H9 (cell line): ENCODE results near the gene ACAD9. TPM values are rescaled to one million over a fixed set of nuclear protein-coding genes. Genes with fewer than 3 reads are reported as not detected.

Source experiments
- DNase-seq: peaks from one replicate; pipeline ENCODE4 v3.0.0-alpha.2; 2017
- H2AFZ ChIP-seq: one replicate; pipeline ENCODE4 v1.6.1; 2013; ENCODE audit warnings: mild to moderate bottlenecking, low read length, control low read depth, moderate library complexity
- H2AK5ac ChIP-seq: 2 replicates; pipeline ENCODE4 v1.6.1; 2013; ENCODE audit warnings: low read length, control low read depth, mixed read lengths; ENCODE audit not compliant: insufficient read length
- H2BK120ac ChIP-seq: one replicate; pipeline ENCODE4 v1.6.1; 2013; ENCODE audit warnings: low read depth, mild to moderate bottlenecking, low read length, control low read depth, inconsistent platforms; ENCODE audit not compliant: poor library complexity, severe bottlenecking
- H2BK12ac ChIP-seq: 2 replicates; pipeline ENCODE4 v1.6.1; 2013; ENCODE audit warnings: low read length, control low read depth, mixed read lengths, low read depth; ENCODE audit not compliant: insufficient read length
- H2BK15ac ChIP-seq: 2 replicates; pipeline ENCODE4 v1.6.1; 2013; ENCODE audit warnings: low read depth, low read length, control low read depth
- H2BK20ac ChIP-seq: one replicate; pipeline ENCODE4 v1.6.1; 2013; ENCODE audit warnings: low read depth, mild to moderate bottlenecking, low read length, control low read depth, inconsistent platforms; ENCODE audit not compliant: poor library complexity, severe bottlenecking
- H2BK5ac ChIP-seq: 2 replicates; pipeline ENCODE4 v1.6.1; 2013; ENCODE audit warnings: low read length, control low read depth, mixed read lengths; ENCODE audit not compliant: insufficient read length
- H3K14ac ChIP-seq: 2 replicates; pipeline ENCODE4 v1.6.1; 2013; ENCODE audit warnings: low read length, control low read depth; ENCODE audit not compliant: insufficient read depth
- H3K18ac ChIP-seq: 2 replicates; pipeline ENCODE4 v1.6.1; 2013; ENCODE audit warnings: low read depth, mild to moderate bottlenecking, mixed read lengths, low read length, control low read depth; ENCODE audit not compliant: insufficient read length
- H3K23ac ChIP-seq: 2 replicates; pipeline ENCODE4 v1.6.1; 2013; ENCODE audit warnings: low read length, control low read depth, mixed read lengths, low read depth; ENCODE audit not compliant: insufficient read length
- H3K23me2 ChIP-seq: 2 replicates; pipeline ENCODE4 v1.6.1; 2013; ENCODE audit warnings: low read depth, mild to moderate bottlenecking, mixed read lengths, low read length, control low read depth; ENCODE audit not compliant: insufficient read length, poor library complexity, severe bottlenecking
- H3K27ac ChIP-seq: 2 replicates; pipeline ENCODE4 v1.5.1; 2013; ENCODE audit warnings: low read length, control low read depth, mixed read lengths, low read depth; ENCODE audit not compliant: insufficient read length
- H3K27me3 ChIP-seq: 2 replicates; pipeline ENCODE4 v1.6.1; 2013; ENCODE audit warnings: low read length, control low read depth, inconsistent platforms; ENCODE audit not compliant: insufficient read depth
- H3K4ac ChIP-seq: 2 replicates; pipeline ENCODE4 v1.6.1; 2013; ENCODE audit warnings: low read depth, mild to moderate bottlenecking, control low read depth, inconsistent platforms, low read length, moderate library complexity
- H3K4me1 ChIP-seq: 2 replicates; pipeline ENCODE4 v1.6.1; 2013; ENCODE audit warnings: low read length, control low read depth, inconsistent platforms; ENCODE audit not compliant: insufficient read depth
- H3K4me2 ChIP-seq: 2 replicates; pipeline ENCODE4 v1.6.1; 2013; ENCODE audit warnings: low read length, control low read depth, mixed read lengths; ENCODE audit not compliant: insufficient read length, insufficient read depth
- H3K56ac ChIP-seq: 2 replicates; pipeline ENCODE4 v1.6.1; 2013; ENCODE audit warnings: low read depth, mild to moderate bottlenecking, mixed read lengths, low read length, control low read depth; ENCODE audit not compliant: insufficient read length
- H3K79me1 ChIP-seq: 2 replicates; pipeline ENCODE4 v1.6.1; 2013; ENCODE audit warnings: low read depth, mild to moderate bottlenecking, moderate library complexity, low read length, control low read depth, inconsistent platforms; ENCODE audit not compliant: insufficient read depth, poor library complexity, severe bottlenecking
- H3K79me2 ChIP-seq: 2 replicates; pipeline ENCODE4 v1.6.1; 2013; ENCODE audit warnings: low read length, control low read depth, inconsistent platforms; ENCODE audit not compliant: insufficient read depth
- H3K9ac ChIP-seq: 2 replicates; pipeline ENCODE4 v1.6.1; 2013; ENCODE audit warnings: low read length, control low read depth, mixed read lengths; ENCODE audit not compliant: insufficient read length; ENCODE audit errors: extremely low read depth
- H3K9me3 ChIP-seq: one replicate; pipeline ENCODE4 v1.6.1; 2013; ENCODE audit warnings: low read depth, low read length, inconsistent platforms; ENCODE audit not compliant: control insufficient read depth
- H3T11ph ChIP-seq: one replicate; pipeline ENCODE4 v1.6.1; 2013; ENCODE audit warnings: mild to moderate bottlenecking, low read length, control low read depth, inconsistent platforms
- H4K20me1 ChIP-seq: one replicate; pipeline ENCODE4 v1.6.1; 2013; ENCODE audit not compliant: control insufficient read depth, insufficient read length, insufficient read depth
- H4K5ac ChIP-seq: 2 replicates; pipeline ENCODE4 v1.6.1; 2013; ENCODE audit warnings: low read depth, mild to moderate bottlenecking, mixed read lengths, low read length, control low read depth; ENCODE audit not compliant: insufficient read length
- H4K8ac ChIP-seq: replicated peaks from 2 replicates; pipeline ENCODE4 v1.6.1; 2013; ENCODE audit warnings: low read length, control low read depth, mixed read lengths, low read depth; ENCODE audit not compliant: insufficient read length
- H4K91ac ChIP-seq: 2 replicates; pipeline ENCODE4 v1.6.1; 2013; ENCODE audit warnings: low read depth, mild to moderate bottlenecking, moderate library complexity, mixed read lengths, low read length, control low read depth; ENCODE audit not compliant: insufficient read length
- H3K27ac Mint-ChIP-seq, 3 experiments: 2 replicates in 2 of 3; 3 replicates in 1 of 3; pipeline ENCODE4 v1.8.0; 2020 to 2021; ENCODE audit warnings: mixed read lengths in 3 of 3, mild to moderate bottlenecking in 1 of 3, moderate library complexity in 1 of 3
- H3K27me3 Mint-ChIP-seq: 2 replicates; pipeline ENCODE4 v1.8.0; 2021; ENCODE audit warnings: low read depth, mild to moderate bottlenecking, moderate library complexity, mixed read lengths
- H3K36me3 Mint-ChIP-seq, 3 experiments: 2 replicates in 2 of 3; 3 replicates in 1 of 3; pipeline ENCODE4 v1.8.0; 2020 to 2021; ENCODE audit warnings: low read depth in 3 of 3, mixed read lengths in 3 of 3; ENCODE audit not compliant: insufficient read depth in 1 of 3
- H3K4me1 Mint-ChIP-seq, 2 experiments: 2 replicates each; pipeline ENCODE4 v1.8.0; 2020; ENCODE audit warnings: mixed read lengths in 2 of 2
- H3K4me3 Mint-ChIP-seq, 2 experiments: 2 replicates in 1 of 2; 3 replicates in 1 of 2; pipeline ENCODE4 v1.8.0; 2020 to 2021; ENCODE audit warnings: mild to moderate bottlenecking in 2 of 2, mixed read lengths in 2 of 2, moderate library complexity in 1 of 2
- H3K9me3 Mint-ChIP-seq, 2 experiments: 2 replicates in 1 of 2; 3 replicates in 1 of 2; pipeline ENCODE4 v1.8.0; 2020; ENCODE audit warnings: mild to moderate bottlenecking in 2 of 2, mixed read lengths in 2 of 2, moderate library complexity in 1 of 2
- CTCF ChIP-seq: fragments of 200-600 bp; sonication (generic); conservative IDR thresholded peaks from 3 replicates; pipeline ENCODE4 v1.8.0; 2021; ENCODE audit warnings: antibody characterized with exemption, mild to moderate bottlenecking
- WGBS: extraction: QIAGEN DNeasy Blood & Tissue Kit; methylation state at CpG from one replicate; pipeline ENCODE4 v1.1.7; 2013; ENCODE audit warnings: missing lambda C conversion rate, low lambda C conversion rate, mixed read lengths; ENCODE audit not compliant: insufficient read length; ENCODE audit errors: extremely low coverage; 5-methylcytosine and 5-hydroxymethylcytosine counted together
- total RNA-seq: library from RNA; stranded (reverse); gene quantifications from 2 replicates; pipeline ENCODE4 v1.2.1, GENCODE V29; 2021

The ACAD9 gene
- total RNA-seq, 1 experiment from 2014 or later = 43.1 TPM

- H4K91ac ChIP-seq = no peak overlapping the region
Measured at GRCh38 chr3:128917291-128917690, 37.9 kb downstream of the ACAD9 start.

More at GRCh38 chr3:128917291-128917690, 37.9 kb downstream of the ACAD9 start:
- no peaks in the 10 kb centered on the region for H3K23me2 ChIP-seq
- no peaks in the 10 kb centered on the region for H3K4me1 ChIP-seq
- H4K5ac ChIP-seq = no peak overlapping the region
- H4K20me1 ChIP-seq = no peaks in the 10 kb centered on the region
- H3K79me1 ChIP-seq = no peaks in the 10 kb centered on the region
- no peak overlapping the region for H2AK5ac ChIP-seq
- H3K36me3 Mint-ChIP-seq = peaks cover 73 to 95% (median 85%) of the 10 kb centered on the region in 3 experiments
- no CpG with 5 or more reads among the region's 2 CpGs for WGBS
- no peak overlapping the region for H3K4me2 ChIP-seq
- peaks cover 20% of the 10 kb centered on the region for H3K9me3 ChIP-seq
- H3T11ph ChIP-seq = no peak overlapping the region
- no peaks in the 10 kb centered on the region for H3K27me3 ChIP-seq
- H3K9ac ChIP-seq = no peak overlapping the region
- H3K23ac ChIP-seq = no peak overlapping the region
- H3K56ac ChIP-seq = no peak overlapping the region
- no peak overlapping the region for H2AFZ ChIP-seq
- no peak overlapping the region for H3K27ac ChIP-seq
- no peaks in the 10 kb centered on the region for H3K79me2 ChIP-seq
- H3K4ac ChIP-seq = no peak overlapping the region
- no peak overlapping the region for H2BK120ac ChIP-seq
- H3K4me1 Mint-ChIP-seq = no peaks in the 10 kb centered on the region
- no peak overlapping the region for H2BK5ac ChIP-seq
- H3K9me3 Mint-ChIP-seq = peaks cover 43 to 47% of the 10 kb centered on the region in 2 experiments
- no peak overlapping the region for H2BK12ac ChIP-seq
- no peak for DNase-seq
- H3K18ac ChIP-seq = no peak overlapping the region
- no peak overlapping the region for H3K14ac ChIP-seq
- TF ChIP-seq CTCF = no peak
- no peak overlapping the region for H2BK20ac ChIP-seq
- no peak overlapping the region for H3K4me3 Mint-ChIP-seq
- peaks cover 27% of the 10 kb centered on the region for H3K27me3 Mint-ChIP-seq
- no peak overlapping the region for H2BK15ac ChIP-seq
- no peak overlapping the region for H3K27ac Mint-ChIP-seq
- no peak overlapping the region for H4K8ac ChIP-seq
